22Rv1 (cell line): ENCODE measurements around the gene DYRK1A.

Experiments used
- ZFX ChIP-seq: fragments of 450-650 bp; IDR thresholded peaks from 2 replicates; pipeline ENCODE4 v1.6.1; 2017; ENCODE audit warnings: antibody characterized with exemption, borderline replicate concordance
- TF ChIP-seq, protein P1 (sequence below): fragments of 450-650 bp; IDR thresholded peaks from 2 replicates; pipeline ENCODE4 v1.5.1; 2017; ENCODE audit warnings: mild to moderate bottlenecking

DNA sequence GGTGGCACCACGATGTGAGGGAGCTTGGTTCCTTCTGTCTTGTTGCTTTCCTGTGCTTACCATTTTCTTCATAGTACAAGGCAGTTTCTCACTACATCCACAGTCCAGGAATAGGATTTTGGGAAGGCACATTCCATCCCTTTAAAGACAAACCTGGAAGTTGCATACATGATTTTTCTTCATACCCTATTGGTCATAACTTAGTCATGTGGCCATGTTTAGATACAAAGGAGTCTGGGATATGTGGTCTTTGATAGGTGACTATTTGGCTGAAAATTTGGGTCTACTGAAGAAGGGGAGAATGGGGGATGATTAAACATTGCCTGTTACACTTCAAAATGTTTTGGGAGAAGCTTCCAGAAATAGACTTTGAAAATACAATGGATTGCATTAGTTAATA lies 7.0 kb downstream of the DYRK1A start:
- TF ChIP-seq, protein P1, sequence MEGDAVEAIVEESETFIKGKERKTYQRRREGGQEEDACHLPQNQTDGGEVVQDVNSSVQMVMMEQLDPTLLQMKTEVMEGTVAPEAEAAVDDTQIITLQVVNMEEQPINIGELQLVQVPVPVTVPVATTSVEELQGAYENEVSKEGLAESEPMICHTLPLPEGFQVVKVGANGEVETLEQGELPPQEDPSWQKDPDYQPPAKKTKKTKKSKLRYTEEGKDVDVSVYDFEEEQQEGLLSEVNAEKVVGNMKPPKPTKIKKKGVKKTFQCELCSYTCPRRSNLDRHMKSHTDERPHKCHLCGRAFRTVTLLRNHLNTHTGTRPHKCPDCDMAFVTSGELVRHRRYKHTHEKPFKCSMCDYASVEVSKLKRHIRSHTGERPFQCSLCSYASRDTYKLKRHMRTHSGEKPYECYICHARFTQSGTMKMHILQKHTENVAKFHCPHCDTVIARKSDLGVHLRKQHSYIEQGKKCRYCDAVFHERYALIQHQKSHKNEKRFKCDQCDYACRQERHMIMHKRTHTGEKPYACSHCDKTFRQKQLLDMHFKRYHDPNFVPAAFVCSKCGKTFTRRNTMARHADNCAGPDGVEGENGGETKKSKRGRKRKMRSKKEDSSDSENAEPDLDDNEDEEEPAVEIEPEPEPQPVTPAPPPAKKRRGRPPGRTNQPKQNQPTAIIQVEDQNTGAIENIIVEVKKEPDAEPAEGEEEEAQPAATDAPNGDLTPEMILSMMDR = no peak
- no peak for TF ChIP-seq ZFX
